ENCODE measurements around the gene MARK4.

MARK4 gene

GRCh38 chr19:45340899-45341453 is 89.9 kb downstream of the MARK4 start:
- no peak for TF ChIP-seq CTCF (IDR thresholded peaks at IDR 0.05; ENCODE audit: low read depth, low read length)
- no peak overlapping the region for H3K4me3 ChIP-seq (ENCODE audit: low read depth, low read length)

- no peak overlapping the region for H3K4me3 ChIP-seq (ENCODE audit: low read depth, low read length)
Measured at GRCh38 chr19:45342911-45343310, 91.8 kb downstream of the MARK4 start.

GRCh38 chr19:45344621-45345505 is 93.8 kb downstream of the MARK4 start:
- no peak overlapping the region for H3K4me3 ChIP-seq (ENCODE audit: low read depth, low read length)
- TF ChIP-seq CTCF (IDR thresholded peaks at IDR 0.05; ENCODE audit: low read depth, low read length): no peak

More at GRCh38 chr19:45342911-45343310, 91.8 kb downstream of the MARK4 start:
- TF ChIP-seq CTCF (IDR thresholded peaks at IDR 0.05; ENCODE audit: low read depth, low read length): no peak

- H3K4me3 ChIP-seq (ENCODE audit: low read depth, low read length): no peak overlapping the region
- TF ChIP-seq CTCF (IDR thresholded peaks at IDR 0.05; ENCODE audit: low read depth, low read length): no peak
Measured at GRCh38 chr19:45345506-45345860, 94.4 kb downstream of the MARK4 start.

- no peak for TF ChIP-seq CTCF (IDR thresholded peaks at IDR 0.05; ENCODE audit: low read depth, low read length)
- H3K4me3 ChIP-seq (ENCODE audit: low read depth, low read length): no peak overlapping the region
Measured at GRCh38 chr19:45346449-45346848, 95.4 kb downstream of the MARK4 start.

- H3K4me3 ChIP-seq (ENCODE audit: low read depth, low read length): no peak overlapping the region
Measured at GRCh38 chr19:45347570-45348366, 96.7 kb downstream of the MARK4 start.

More at GRCh38 chr19:45347570-45348366, 96.7 kb downstream of the MARK4 start:
- no peak for TF ChIP-seq CTCF (IDR thresholded peaks at IDR 0.05; ENCODE audit: low read depth, low read length)
